Gastroesophageal sphincter (tissue), 3 donors: ENCODE results near the gene SCAMP1.

Source experiments
- POLR2A ChIP-seq, 2 donors: fragments of 450-650 bp; IDR thresholded peaks; one replicate each; pipeline ENCODE4 v1.6.1; 2017; ENCODE audit warnings: antibody characterized with exemption in 2 of 2, mild to moderate bottlenecking in 2 of 2, moderate library complexity in 1 of 2
- POLR2AphosphoS5 ChIP-seq: sonication (generic); formaldehyde crosslinking; IDR thresholded peaks from one replicate; pipeline ENCODE4 v1.6.1; 2017; ENCODE audit warnings: antibody characterized with exemption
- TF ChIP-seq, protein P1 (sequence below), 4 experiments: fragments of 200-600 bp in 2 of 4; fragments of 450-650 bp in 2 of 4; sonication (generic) in 1 of 4; IDR thresholded peaks; one replicate each; pipeline ENCODE4 v1.5.1; 2017 to 2019; ENCODE audit warnings: antibody characterized with exemption in 4 of 4, mild to moderate bottlenecking in 2 of 4, moderate library complexity in 2 of 4

DNA sequence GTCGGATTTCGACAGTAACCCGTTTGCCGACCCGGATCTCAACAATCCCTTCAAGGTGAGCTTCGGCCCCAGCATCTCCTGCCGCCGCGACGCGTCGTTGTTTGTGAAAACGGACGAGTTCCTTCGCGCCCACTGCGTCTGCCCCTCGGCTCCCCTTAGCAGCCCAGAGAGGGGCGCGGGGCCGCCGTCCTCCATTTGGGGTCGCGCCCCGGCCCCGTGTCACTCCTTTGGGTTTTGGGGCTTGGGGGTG is 182 bp downstream of the SCAMP1 start:
- TF ChIP-seq POLR2AphosphoS5: no peak
- TF ChIP-seq, protein P1, sequence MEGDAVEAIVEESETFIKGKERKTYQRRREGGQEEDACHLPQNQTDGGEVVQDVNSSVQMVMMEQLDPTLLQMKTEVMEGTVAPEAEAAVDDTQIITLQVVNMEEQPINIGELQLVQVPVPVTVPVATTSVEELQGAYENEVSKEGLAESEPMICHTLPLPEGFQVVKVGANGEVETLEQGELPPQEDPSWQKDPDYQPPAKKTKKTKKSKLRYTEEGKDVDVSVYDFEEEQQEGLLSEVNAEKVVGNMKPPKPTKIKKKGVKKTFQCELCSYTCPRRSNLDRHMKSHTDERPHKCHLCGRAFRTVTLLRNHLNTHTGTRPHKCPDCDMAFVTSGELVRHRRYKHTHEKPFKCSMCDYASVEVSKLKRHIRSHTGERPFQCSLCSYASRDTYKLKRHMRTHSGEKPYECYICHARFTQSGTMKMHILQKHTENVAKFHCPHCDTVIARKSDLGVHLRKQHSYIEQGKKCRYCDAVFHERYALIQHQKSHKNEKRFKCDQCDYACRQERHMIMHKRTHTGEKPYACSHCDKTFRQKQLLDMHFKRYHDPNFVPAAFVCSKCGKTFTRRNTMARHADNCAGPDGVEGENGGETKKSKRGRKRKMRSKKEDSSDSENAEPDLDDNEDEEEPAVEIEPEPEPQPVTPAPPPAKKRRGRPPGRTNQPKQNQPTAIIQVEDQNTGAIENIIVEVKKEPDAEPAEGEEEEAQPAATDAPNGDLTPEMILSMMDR (IDR thresholded peaks at IDR 0.05): no peak
- TF ChIP-seq POLR2A (IDR thresholded peaks at IDR 0.05): no peak
